ENCODE measurements around the gene C14orf180.

C14orf180 gene

DNA sequence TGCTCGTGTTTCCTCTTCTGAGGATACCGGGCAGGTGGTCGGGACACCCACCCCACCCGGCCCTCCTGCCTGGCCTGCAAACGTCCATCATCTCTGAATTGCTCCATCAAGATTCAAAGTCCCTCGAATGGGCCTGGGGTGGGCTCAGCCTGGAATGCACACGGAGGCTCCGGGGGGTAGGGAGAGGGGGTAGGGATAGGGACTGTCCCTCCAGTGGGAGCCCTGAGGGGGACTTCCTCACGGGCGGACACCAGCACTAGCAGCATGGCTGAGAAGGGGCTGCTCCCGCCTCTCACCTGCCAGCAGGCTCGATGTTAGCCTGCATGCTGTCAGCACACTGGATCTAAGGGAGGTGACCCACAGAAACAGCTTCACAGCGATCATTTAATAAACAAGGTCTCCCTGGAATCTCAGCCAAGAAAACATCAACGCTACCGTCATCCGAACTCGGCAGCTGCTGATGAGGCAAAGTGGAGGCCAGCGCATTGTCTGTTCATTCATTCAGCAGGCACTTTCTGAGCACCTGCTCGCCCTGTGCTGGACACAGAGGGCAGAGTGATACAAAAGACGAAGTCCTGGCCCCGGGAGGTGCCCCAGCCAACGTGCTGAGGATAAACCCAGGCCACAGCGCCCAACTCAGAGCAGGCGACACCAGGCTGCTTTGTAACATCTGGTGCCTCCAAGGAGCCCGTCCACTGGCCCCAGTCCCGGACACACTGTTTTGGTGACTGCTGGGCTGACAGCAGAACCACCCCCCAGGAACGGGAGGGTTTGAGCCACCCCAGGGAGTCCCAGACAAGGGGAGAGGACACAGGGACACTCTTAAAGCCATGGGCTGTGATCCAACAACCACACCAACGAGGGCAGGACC is 18.7 kb downstream of the C14orf180 start:
- peak; percentile 65 for DNase-seq (ENCODE audit: low spot score)
- Histone ChIP-seq H3K9me3 (ENCODE audit: severe bottlenecking) (no peaks in the 10 kb centered on the region), H3K36me3 (ENCODE audit: low read depth) (no peaks in the 10 kb centered on the region), H3K4me3 (ENCODE audit: severe bottlenecking) (no peak overlapping the region), H3K27me3 (ENCODE audit: insufficient read depth, poor library complexity, severe bottlenecking) (peaks cover 27% of the 10 kb centered on the region), H3K27ac (ENCODE audit: poor library complexity, severe bottlenecking) (no peak overlapping the region), H3K4me1 (ENCODE audit: insufficient read depth, poor library complexity, severe bottlenecking) (no peaks in the 10 kb centered on the region)
- no peak for ATAC-seq (ENCODE audit: low read depth)
- TF ChIP-seq, protein P1, sequence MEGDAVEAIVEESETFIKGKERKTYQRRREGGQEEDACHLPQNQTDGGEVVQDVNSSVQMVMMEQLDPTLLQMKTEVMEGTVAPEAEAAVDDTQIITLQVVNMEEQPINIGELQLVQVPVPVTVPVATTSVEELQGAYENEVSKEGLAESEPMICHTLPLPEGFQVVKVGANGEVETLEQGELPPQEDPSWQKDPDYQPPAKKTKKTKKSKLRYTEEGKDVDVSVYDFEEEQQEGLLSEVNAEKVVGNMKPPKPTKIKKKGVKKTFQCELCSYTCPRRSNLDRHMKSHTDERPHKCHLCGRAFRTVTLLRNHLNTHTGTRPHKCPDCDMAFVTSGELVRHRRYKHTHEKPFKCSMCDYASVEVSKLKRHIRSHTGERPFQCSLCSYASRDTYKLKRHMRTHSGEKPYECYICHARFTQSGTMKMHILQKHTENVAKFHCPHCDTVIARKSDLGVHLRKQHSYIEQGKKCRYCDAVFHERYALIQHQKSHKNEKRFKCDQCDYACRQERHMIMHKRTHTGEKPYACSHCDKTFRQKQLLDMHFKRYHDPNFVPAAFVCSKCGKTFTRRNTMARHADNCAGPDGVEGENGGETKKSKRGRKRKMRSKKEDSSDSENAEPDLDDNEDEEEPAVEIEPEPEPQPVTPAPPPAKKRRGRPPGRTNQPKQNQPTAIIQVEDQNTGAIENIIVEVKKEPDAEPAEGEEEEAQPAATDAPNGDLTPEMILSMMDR (IDR thresholded peaks at IDR 0.05; ENCODE audit: poor library complexity, severe bottlenecking): no peak

DNA sequence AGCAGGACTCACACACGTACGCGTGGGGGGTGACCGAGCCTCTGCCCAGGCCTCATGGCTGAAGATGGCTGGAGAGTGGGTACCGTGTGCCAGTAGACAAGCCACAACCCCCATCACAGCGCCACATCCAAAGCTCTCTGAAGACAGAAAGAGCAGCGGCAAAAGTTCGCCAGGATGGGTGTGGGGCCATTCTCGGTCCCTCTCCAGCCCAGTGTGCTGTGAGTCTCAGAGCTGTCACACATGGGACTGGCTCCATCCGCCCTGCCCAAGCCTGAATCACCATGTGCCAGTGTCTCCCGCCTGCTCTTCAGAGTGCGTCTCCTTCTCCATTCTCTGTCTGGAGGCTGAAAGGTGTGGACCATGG is 19.3 kb downstream of the C14orf180 start:
- H3K27me3 ChIP-seq (ENCODE audit: insufficient read depth, poor library complexity, severe bottlenecking): peaks cover 24% of the 10 kb centered on the region
- no peaks in the 10 kb centered on the region for H3K9me3 ChIP-seq (ENCODE audit: severe bottlenecking)
- H3K4me1 ChIP-seq (ENCODE audit: insufficient read depth, poor library complexity, severe bottlenecking): no peaks in the 10 kb centered on the region
- TF ChIP-seq, protein P1 (IDR thresholded peaks at IDR 0.05; ENCODE audit: poor library complexity, severe bottlenecking): no peak
- ATAC-seq (ENCODE audit: low read depth) (no peak), DNase-seq (ENCODE audit: low spot score) (no peak)
- no peak overlapping the region for H3K27ac ChIP-seq (ENCODE audit: poor library complexity, severe bottlenecking)
- H3K36me3 ChIP-seq (ENCODE audit: low read depth): no peaks in the 10 kb centered on the region
- H3K4me3 ChIP-seq (ENCODE audit: severe bottlenecking): no peak overlapping the region

DNA sequence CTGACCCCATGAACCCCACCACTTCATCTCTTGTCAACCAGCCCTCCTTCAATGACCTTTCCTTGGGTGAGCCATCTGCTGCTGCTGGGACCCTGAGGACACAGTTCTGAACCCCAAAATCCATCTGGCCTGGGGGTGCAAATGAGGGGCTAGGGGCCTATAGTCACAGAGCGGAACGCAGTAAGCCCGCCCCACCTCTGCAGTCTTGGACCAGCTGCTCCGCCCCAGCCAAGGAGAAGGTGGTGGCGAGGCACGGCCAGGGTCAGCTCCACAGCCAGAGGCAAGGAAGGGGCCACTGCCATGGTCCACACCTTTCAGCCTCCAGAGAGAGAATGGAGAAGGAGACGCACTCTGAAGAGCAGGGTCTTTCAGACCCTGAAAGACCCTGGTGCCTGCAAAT is 19.9 kb downstream of the C14orf180 start:
- Histone ChIP-seq H3K4me1 (ENCODE audit: insufficient read depth, poor library complexity, severe bottlenecking) (no peaks in the 10 kb centered on the region), H3K27me3 (ENCODE audit: insufficient read depth, poor library complexity, severe bottlenecking) (peaks cover 25% of the 10 kb centered on the region)

DNA sequence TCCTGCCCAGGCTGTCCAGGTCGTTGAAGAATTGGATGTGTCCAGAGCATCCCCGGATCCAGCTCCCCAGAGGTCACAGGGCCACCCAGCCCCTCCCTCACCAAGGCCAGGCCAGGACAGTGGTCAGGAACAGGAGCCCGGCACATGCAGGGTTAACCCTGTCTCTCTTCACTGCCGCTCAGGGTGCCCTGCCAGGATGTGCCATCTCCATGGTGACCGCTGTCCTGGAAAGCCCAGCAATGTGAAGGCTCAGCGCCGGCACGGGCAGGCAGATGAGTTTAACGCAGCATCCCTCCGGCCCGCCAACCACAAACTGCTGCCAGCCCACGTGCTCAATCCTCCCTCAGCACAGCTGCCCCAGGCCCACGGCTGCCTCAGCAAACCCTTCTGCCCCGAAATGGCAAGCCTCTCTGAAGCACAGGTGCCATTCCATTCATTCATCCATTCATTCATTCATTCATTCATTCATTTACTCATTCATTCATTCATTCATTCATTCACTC is 20.6 kb downstream of the C14orf180 start:
- peak; percentile 70 for DNase-seq (ENCODE audit: low spot score)
- Histone ChIP-seq H3K27me3 (ENCODE audit: insufficient read depth, poor library complexity, severe bottlenecking) (peaks cover 31% of the 10 kb centered on the region), H3K27ac (ENCODE audit: poor library complexity, severe bottlenecking) (no peak overlapping the region), H3K4me3 (ENCODE audit: severe bottlenecking) (no peak overlapping the region), H3K9me3 (ENCODE audit: severe bottlenecking) (no peaks in the 10 kb centered on the region), H3K4me1 (ENCODE audit: insufficient read depth, poor library complexity, severe bottlenecking) (no peaks in the 10 kb centered on the region), H3K36me3 (ENCODE audit: low read depth) (no peaks in the 10 kb centered on the region)
- TF ChIP-seq, protein P1 (IDR thresholded peaks at IDR 0.05; ENCODE audit: poor library complexity, severe bottlenecking): no peak
- no peak; the same call in 2 of the 3 replicates for ATAC-seq (ENCODE audit: low read depth)

More for the DNA sequence above, 19.9 kb downstream of the C14orf180 start:
- no peaks in the 10 kb centered on the region for H3K36me3 ChIP-seq (ENCODE audit: low read depth)
- TF ChIP-seq, protein P1 (IDR thresholded peaks at IDR 0.05; ENCODE audit: poor library complexity, severe bottlenecking): no peak
- H3K27ac ChIP-seq (ENCODE audit: poor library complexity, severe bottlenecking): no peak overlapping the region
- no peaks in the 10 kb centered on the region for H3K9me3 ChIP-seq (ENCODE audit: severe bottlenecking)
- H3K4me3 ChIP-seq (ENCODE audit: severe bottlenecking): no peak overlapping the region
- DNase-seq (ENCODE audit: low spot score) (peak; percentile 65), ATAC-seq (ENCODE audit: low read depth) (no peak)

DNA sequence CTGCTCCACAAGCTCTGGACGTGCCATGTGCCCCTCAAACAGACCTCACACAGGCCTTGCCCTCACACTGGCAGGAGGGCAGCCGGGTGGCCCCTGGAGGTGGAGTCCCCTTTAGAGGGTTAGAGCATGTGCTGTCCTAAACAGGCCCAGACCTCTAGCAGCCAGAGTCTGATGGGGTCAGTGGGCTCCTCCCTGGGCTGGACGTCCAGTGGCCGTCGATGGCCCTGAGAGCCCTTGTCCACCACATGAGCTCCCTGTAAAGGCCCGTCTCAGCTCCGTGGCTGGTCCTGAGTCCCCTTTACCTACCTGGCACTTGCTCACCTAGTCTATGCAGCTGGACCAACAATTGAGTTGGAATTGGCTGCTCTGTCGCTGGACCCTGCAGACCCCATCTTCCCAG is 21.2 kb downstream of the C14orf180 start:
- DNase-seq (ENCODE audit: low spot score) (peak; percentile 55), ATAC-seq (ENCODE audit: low read depth) (no peak)
- H3K4me1 ChIP-seq (ENCODE audit: insufficient read depth, poor library complexity, severe bottlenecking): no peaks in the 10 kb centered on the region
- no peak overlapping the region for H3K27ac ChIP-seq (ENCODE audit: poor library complexity, severe bottlenecking)
- peaks cover 38% of the 10 kb centered on the region for H3K27me3 ChIP-seq (ENCODE audit: insufficient read depth, poor library complexity, severe bottlenecking)
- no peaks in the 10 kb centered on the region for H3K9me3 ChIP-seq (ENCODE audit: severe bottlenecking)
- no peaks in the 10 kb centered on the region for H3K36me3 ChIP-seq (ENCODE audit: low read depth)
- no peak overlapping the region for H3K4me3 ChIP-seq (ENCODE audit: severe bottlenecking)
- TF ChIP-seq, protein P1 (IDR thresholded peaks at IDR 0.05; ENCODE audit: poor library complexity, severe bottlenecking): no peak
